Ovary (tissue), 9 donors: ENCODE data around the gene NEAT1. TPM values are rescaled to one million over a fixed set of nuclear protein-coding genes. Genes with fewer than 3 reads are reported as not detected.

ENCODE experiments used
- DNase-seq, 5 donors: peaks; one replicate each; pipeline ENCODE4 v3.0.0-alpha.2; 2019 to 2020
- H3K27ac ChIP-seq, 2 donors: fragments of 200-600 bp; one replicate each; pipeline versions ENCODE4 v1.5.1 to v1.8.0; 2019 to 2022
- H3K27me3 ChIP-seq: fragments of 200-600 bp; one replicate; pipeline ENCODE4 v1.8.0; 2022
- H3K36me3 ChIP-seq: fragments of 200-600 bp; sonication (generic); one replicate; pipeline ENCODE4 v1.5.1; 2019
- H3K4me1 ChIP-seq: one replicate; pipeline ENCODE4 v1.8.1; 2013; ENCODE audit warnings: mild to moderate bottlenecking, moderate library complexity; ENCODE audit not compliant: insufficient read depth
- H3K4me3 ChIP-seq: fragments of 200-600 bp; sonication (generic); one replicate; pipeline ENCODE4 v1.5.1; 2017
- H3K9me3 ChIP-seq, 2 donors: fragments of 200-600 bp in 1 of 2; sonication (generic) in 1 of 2; one replicate each; pipeline versions ENCODE4 v1.5.1 to v1.8.1; 2013 to 2019; ENCODE audit warnings: mild to moderate bottlenecking in 1 of 2, moderate library complexity in 1 of 2
- EP300 ChIP-seq: sonication (generic); formaldehyde crosslinking; IDR thresholded peaks from one replicate; pipeline ENCODE4 v1.6.1; 2017; ENCODE audit warnings: antibody characterized with exemption
- POLR2A ChIP-seq: fragments of 450-650 bp; IDR thresholded peaks from one replicate; pipeline ENCODE4 v1.6.1; 2017; ENCODE audit warnings: antibody characterized with exemption, mild to moderate bottlenecking, moderate library complexity
- WGBS, 3 donors: extraction: QIAGEN DNeasy Blood & Tissue Kit in 1 of 3; methylation state at CpG; one replicate each; pipeline versions ENCODE4 v1.1.5 to v1.1.7; 2013 to 2017; 5-methylcytosine and 5-hydroxymethylcytosine counted together
- intact Hi-C, 4 donors: fragments of 100-400 bp; cut with DNase I; formaldehyde crosslinking; loops; one replicate each; pipeline versions ENCODE4 v1.11.0 to v1.15.1; 2022 to 2023
- polyA plus RNA-seq, 2 donors: library from polyadenylated mRNA; stranded (reverse); fragments of 200-250 nt in 1 of 2; fragments of 350-450 nt in 1 of 2; fragmentation: Illumina TruSeq in 1 of 2; extraction: RNeasy Lipid Tissue Mini Kit (QIAGEN cat#74804) in 1 of 2; gene quantifications; one replicate each; pipeline ENCODE4 v1.2.3, GENCODE V29; 2013 to 2014
- total RNA-seq, 7 donors: library from RNA; depleted of rRNA in 2 of 7; stranded (reverse); fragments of >200 nt in 2 of 7; fragmentation: NEBNext Ultra II Directional in 3 of 7; extraction: Animal tissue kit (Norgen Biotek cat#: 25700) in 3 of 7; gene quantifications; one replicate each; pipeline versions ENCODE4 v1.1.0 to v1.2.4, GENCODE V29; 2016 to 2023
- TF ChIP-seq, protein P1 (sequence below), 3 donors: fragments of 450-650 bp in 2 of 3; fragments of 200-600 bp in 1 of 3; IDR thresholded peaks; one replicate each; pipeline versions ENCODE4 v1.5.1 to v1.8.0; 2016 to 2022; ENCODE audit warnings: antibody characterized with exemption in 3 of 3, mild to moderate bottlenecking in 1 of 3
- donor health status: DM: no; HTN: no; CAD: no; lungs with moderate emphysema.
- donor health status: DM: no; HTN: no; CAD: no.
- donor health status: Bipolar disorder and iron deficiency.
- donor health status: DM: yes; HTN: yes; CAD: no.
- donor health status: DM: no; HTN: no; CAD: no.
- donor health status: DM: yes; HTN: yes; CAD: no.

The NEAT1 gene
- total and polyA plus RNA-seq, 9 donors = 175 to 850 (median 351) TPM

GRCh38 chr11:65439331-65440181 lies 17.0 kb downstream of the NEAT1 start:
- H3K27ac ChIP-seq = no peak overlapping the region
- 84 to 91% (median 89%) methylated on average over 7 of the region's 7 CpGs for WGBS, 3 donors
- peak in 3 of 5 donors; percentile 7 to 16 (median 14) for DNase-seq
- H3K4me3 ChIP-seq = no peak overlapping the region
- H3K4me1 ChIP-seq = peaks cover 7% of the 10 kb centered on the region
- intact Hi-C loops = no loop called here
- TF ChIP-seq, protein P1, sequence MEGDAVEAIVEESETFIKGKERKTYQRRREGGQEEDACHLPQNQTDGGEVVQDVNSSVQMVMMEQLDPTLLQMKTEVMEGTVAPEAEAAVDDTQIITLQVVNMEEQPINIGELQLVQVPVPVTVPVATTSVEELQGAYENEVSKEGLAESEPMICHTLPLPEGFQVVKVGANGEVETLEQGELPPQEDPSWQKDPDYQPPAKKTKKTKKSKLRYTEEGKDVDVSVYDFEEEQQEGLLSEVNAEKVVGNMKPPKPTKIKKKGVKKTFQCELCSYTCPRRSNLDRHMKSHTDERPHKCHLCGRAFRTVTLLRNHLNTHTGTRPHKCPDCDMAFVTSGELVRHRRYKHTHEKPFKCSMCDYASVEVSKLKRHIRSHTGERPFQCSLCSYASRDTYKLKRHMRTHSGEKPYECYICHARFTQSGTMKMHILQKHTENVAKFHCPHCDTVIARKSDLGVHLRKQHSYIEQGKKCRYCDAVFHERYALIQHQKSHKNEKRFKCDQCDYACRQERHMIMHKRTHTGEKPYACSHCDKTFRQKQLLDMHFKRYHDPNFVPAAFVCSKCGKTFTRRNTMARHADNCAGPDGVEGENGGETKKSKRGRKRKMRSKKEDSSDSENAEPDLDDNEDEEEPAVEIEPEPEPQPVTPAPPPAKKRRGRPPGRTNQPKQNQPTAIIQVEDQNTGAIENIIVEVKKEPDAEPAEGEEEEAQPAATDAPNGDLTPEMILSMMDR (IDR thresholded peaks at IDR 0.05) = no peak
- no peak for TF ChIP-seq EP300
- H3K27me3 ChIP-seq = no peaks in the 10 kb centered on the region
- H3K9me3 ChIP-seq = no peaks in the 10 kb centered on the region
- no peaks in the 10 kb centered on the region for H3K36me3 ChIP-seq

DNA sequence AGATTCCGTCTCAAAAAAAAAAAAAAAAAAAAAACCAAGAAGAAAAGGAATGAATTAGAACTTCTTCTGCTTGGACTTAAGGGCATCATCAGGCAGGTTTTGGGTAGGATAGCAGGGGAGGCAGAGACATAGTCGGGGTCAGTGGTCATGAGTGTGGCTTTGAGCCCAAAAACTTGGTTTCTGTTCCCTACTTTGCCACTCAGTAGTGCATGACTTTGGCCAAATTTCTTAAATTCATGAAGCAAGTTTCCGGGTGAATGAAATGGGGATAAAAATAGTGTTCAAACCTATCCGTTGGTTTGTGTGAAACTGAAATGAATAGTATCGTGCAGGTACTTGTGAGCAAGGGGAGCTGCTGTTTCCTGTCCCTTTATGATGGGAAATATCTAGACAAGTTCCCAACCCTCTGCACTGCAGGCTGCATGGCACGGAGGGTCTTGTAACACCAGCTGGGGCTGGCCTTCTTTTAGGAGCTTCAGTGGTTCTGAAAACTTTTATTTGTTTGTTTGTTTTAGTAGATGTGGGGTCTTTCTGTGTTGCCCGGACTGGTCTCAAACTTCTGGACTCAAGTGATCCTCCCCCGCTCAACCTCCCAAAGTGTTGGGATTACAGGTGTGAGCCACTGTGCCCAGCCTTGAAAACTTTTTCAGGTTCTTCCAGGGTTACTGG lies 18.4 kb downstream of the NEAT1 start:
- WGBS, 3 donors = 83 to 86% (median 84%) methylated on average over 8 of the region's 8 CpGs
- Histone ChIP-seq H3K4me1 (peaks cover 7% of the 10 kb centered on the region), H3K27me3 (no peaks in the 10 kb centered on the region), H3K4me3 (no peak overlapping the region), H3K36me3 (no peaks in the 10 kb centered on the region), H3K9me3 (no peaks in the 10 kb centered on the region), H3K27ac (no peak overlapping the region)
- intact Hi-C loops = no loop called here
- TF ChIP-seq EP300 (no peak), POLR2A (no peak)
- TF ChIP-seq, protein P1 (IDR thresholded peaks at IDR 0.05) = no peak
- peak in 1 of 5 donors; percentile 8 for DNase-seq

DNA sequence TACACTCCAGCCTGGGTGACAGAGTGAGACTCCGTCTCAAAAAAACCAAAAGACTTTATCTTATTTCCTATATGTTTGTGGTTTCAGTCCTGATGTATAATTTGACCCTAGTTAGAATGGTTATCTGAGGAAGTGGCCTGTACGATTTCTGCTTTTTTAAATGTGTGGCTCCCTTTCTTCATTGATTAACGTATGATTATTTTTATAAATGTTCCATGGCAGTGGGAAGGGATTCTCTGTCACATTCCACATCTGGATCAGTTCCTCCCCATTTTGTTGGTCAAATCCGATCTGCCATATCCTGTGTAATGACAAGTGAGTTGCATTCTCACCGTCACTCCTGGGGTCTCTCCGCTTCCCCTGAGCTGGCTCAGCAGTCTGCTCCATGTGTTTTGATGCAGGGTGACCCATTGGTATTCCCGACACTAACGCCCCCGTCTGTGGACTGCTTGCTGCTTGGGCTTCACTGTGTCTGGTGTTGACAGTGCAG lies 20.3 kb downstream of the NEAT1 start:
- intact Hi-C loops = no loop called here
- TF ChIP-seq EP300 (no peak), POLR2A (no peak)
- TF ChIP-seq, protein P1 (IDR thresholded peaks at IDR 0.05) = no peak
- DNase-seq = peak in 1 of 5 donors; percentile 27
- H3K27ac ChIP-seq = no peak overlapping the region
- peaks cover 7% of the 10 kb centered on the region for H3K4me1 ChIP-seq
- no peaks in the 10 kb centered on the region for H3K36me3 ChIP-seq
- H3K9me3 ChIP-seq = no peaks in the 10 kb centered on the region
- no peaks in the 10 kb centered on the region for H3K27me3 ChIP-seq
- 73 to 81% (median 76%) methylated on average over 9 of the region's 9 CpGs for WGBS, 3 donors
- no peak overlapping the region for H3K4me3 ChIP-seq

GRCh38 chr11:65444314-65445051 lies 21.9 kb downstream of the NEAT1 start:
- DNase-seq = peak in 2 of 5 donors; percentile 37 to 40
- intact Hi-C loops = no loop called here
- Histone ChIP-seq H3K36me3 (no peaks in the 10 kb centered on the region), H3K4me1 (peaks cover 6% of the 10 kb centered on the region), H3K9me3 (no peaks in the 10 kb centered on the region), H3K4me3 (no peak overlapping the region), H3K27me3 (no peaks in the 10 kb centered on the region), H3K27ac (peak overlapping the region in 1 of 2 donors; percentile 38)
- TF ChIP-seq POLR2A = no peak
- no peak for TF ChIP-seq EP300
- TF ChIP-seq, protein P1 (IDR thresholded peaks at IDR 0.05) = no peak
- 83 to 88% (median 83%) methylated on average over 14 of the region's 14 CpGs for WGBS, 3 donors
